Measurements from ENCODE around the gene GNAS-AS1. TPM values are rescaled to one million over a fixed set of nuclear protein-coding genes. Genes with fewer than 3 reads are reported as not detected.

The GNAS-AS1 gene
- total and polyA plus RNA-seq, 2 of the 8 experiments (the other 6 are each of a cell fraction or from before 2014, with no cell fraction given), result 4.7 to 13.7 TPM

- TF ChIP-seq SIX5 (IDR thresholded peaks at IDR 0.05; ENCODE audit: low read depth, low read length) (no peak), RBBP5 (IDR thresholded peaks at IDR 0.05; ENCODE audit: borderline replicate concordance, low read depth, low read length) (no peak)
Measured at GRCh38 chr20:58839991-58840747, 10.5 kb downstream of the GNAS-AS1 start (continued).
